Keratinocyte (primary cell): ENCODE data around the gene ITGA6.

Source experiments
- EZH2 ChIP-seq: IDR thresholded peaks from one replicate; pipeline ENCODE4 v1.6.1; 2012; ENCODE audit warnings: inconsistent platforms, mild to moderate bottlenecking, low read length, moderate library complexity
- TF ChIP-seq, protein P1 (sequence below), 3 experiments: IDR thresholded peaks in 1 of 3; conservative IDR thresholded peaks in 1 of 3; optimal IDR thresholded peaks in 1 of 3; 2 replicates in 2 of 3; 3 replicates in 1 of 3; pipeline versions ENCODE3 to v1.5.1; 2011; ENCODE audit warnings: low read length in 3 of 3, mild to moderate bottlenecking in 3 of 3, moderate library complexity in 2 of 3, control low read depth in 1 of 3, inconsistent platforms in 1 of 3; ENCODE audit not compliant: insufficient read depth in 2 of 3; ENCODE audit errors: extremely low read depth in 1 of 3

DNA sequence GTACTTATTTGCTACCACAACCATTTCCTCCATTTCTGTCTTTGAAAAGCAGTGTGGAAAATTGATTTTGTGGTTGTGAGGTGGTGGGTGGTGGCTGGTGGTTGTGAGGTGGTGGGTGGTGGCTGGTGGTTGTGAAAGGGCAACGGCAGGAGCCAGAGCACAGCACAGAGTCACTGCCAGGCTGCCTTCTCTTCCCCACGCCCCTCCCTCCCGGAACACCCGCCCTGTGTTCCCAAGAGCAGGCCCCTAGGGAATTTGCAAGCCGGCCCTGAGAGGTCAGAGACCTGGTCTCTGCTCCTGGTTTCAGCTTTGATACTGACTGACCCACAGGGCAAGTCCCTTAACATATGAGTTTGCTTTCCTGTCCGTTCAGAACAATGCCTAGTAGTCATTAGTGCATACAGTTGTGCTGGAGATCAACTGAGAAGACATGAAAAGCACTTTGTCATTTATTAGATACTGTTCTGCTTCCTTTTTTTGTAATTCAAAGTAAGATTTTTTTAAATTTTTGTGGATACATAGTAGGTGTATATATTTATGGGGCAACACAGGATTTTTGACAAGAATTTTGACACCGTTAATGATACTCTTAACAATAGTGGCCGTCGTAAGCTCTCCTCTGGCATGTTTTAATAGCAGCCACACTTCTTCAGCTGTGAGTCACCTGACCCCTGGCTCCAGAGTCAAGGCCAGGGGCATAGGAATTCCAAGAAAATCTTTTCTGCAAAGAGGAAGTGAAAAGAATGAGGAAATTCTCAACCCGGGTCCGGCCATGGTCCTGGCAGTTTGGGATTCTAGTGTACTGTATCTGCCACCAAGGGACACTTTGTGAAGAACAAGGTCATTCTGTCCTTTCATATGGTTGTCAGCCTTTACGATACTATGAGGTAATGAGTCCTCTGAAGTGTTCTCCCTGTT lies 53.2 kb downstream of the ITGA6 start:
- TF ChIP-seq, protein P1, sequence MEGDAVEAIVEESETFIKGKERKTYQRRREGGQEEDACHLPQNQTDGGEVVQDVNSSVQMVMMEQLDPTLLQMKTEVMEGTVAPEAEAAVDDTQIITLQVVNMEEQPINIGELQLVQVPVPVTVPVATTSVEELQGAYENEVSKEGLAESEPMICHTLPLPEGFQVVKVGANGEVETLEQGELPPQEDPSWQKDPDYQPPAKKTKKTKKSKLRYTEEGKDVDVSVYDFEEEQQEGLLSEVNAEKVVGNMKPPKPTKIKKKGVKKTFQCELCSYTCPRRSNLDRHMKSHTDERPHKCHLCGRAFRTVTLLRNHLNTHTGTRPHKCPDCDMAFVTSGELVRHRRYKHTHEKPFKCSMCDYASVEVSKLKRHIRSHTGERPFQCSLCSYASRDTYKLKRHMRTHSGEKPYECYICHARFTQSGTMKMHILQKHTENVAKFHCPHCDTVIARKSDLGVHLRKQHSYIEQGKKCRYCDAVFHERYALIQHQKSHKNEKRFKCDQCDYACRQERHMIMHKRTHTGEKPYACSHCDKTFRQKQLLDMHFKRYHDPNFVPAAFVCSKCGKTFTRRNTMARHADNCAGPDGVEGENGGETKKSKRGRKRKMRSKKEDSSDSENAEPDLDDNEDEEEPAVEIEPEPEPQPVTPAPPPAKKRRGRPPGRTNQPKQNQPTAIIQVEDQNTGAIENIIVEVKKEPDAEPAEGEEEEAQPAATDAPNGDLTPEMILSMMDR (optimal IDR thresholded peaks at IDR 0.05 in 1 of 3, IDR thresholded peaks at IDR 0.05 in 1 of 3, conservative IDR thresholded peaks at IDR 0.05 in 1 of 3; ENCODE audit: extremely low read depth in 1 of 3, insufficient read depth in 2 of 3, low read length in 3 of 3): no peak
- no peak for TF ChIP-seq EZH2
